HCT116 (cell line): ENCODE results near the gene GOLGA8B.

ENCODE experiments used
- ATF3 ChIP-seq: IDR thresholded peaks from 2 replicates; pipeline ENCODE4 v1.6.1; 2012
- CTCF ChIP-seq, 3 experiments: fragments of 200-600 bp in 1 of 3; sonication (generic) in 1 of 3; IDR thresholded peaks in 2 of 3; conservative IDR thresholded peaks in 1 of 3; 2 replicates each; pipeline ENCODE4 v1.5.1; 2012 to 2017; ENCODE audit warnings: low read depth in 2 of 3, low read length in 2 of 3, antibody characterized with exemption in 1 of 3, borderline replicate concordance in 1 of 3, control low read depth in 1 of 3, mild to moderate bottlenecking in 1 of 3, mixed read lengths in 1 of 3, mixed run types in 1 of 3, moderate library complexity in 1 of 3; ENCODE audit not compliant: insufficient read depth in 1 of 3
- EZH2 ChIP-seq: fragments of 200-600 bp; sonication (generic); IDR thresholded peaks from 2 replicates; pipeline ENCODE4 v1.6.1; 2017; ENCODE audit warnings: antibody characterized with exemption, mixed run types
- EZH2phosphoT487 ChIP-seq: fragments of 200-600 bp; IDR thresholded peaks from 2 replicates; pipeline ENCODE4 v1.6.1; 2018; ENCODE audit warnings: antibody characterized with exemption, borderline replicate concordance
- JUND ChIP-seq: IDR thresholded peaks from 2 replicates; pipeline ENCODE4 v1.6.1; 2012
- POLR2A ChIP-seq: IDR thresholded peaks from 2 replicates; pipeline ENCODE4 v1.7.0; 2011; ENCODE audit warnings: borderline replicate concordance; ENCODE audit not compliant: insufficient read depth, insufficient read length; ENCODE audit errors: extremely low read depth
- POLR2AphosphoS5 ChIP-seq: IDR thresholded peaks from 2 replicates; pipeline ENCODE4 v1.6.1; 2011; ENCODE audit warnings: mild to moderate bottlenecking, low read depth, low read length, moderate library complexity
- REST ChIP-seq: IDR thresholded peaks from 2 replicates; pipeline ENCODE4 v1.6.1; 2012; ENCODE audit warnings: low read depth
- SIN3A ChIP-seq: IDR thresholded peaks from 2 replicates; pipeline ENCODE4 v1.6.1; 2012; ENCODE audit warnings: low read depth
- SP1 ChIP-seq: IDR thresholded peaks from 2 replicates; pipeline ENCODE4 v1.6.1; 2012; ENCODE audit warnings: low read depth
- ZFX ChIP-seq: fragments of 450-650 bp; IDR thresholded peaks from 2 replicates; pipeline ENCODE4 v1.6.1; 2017
- TF ChIP-seq, protein P1 (sequence below): IDR thresholded peaks from 2 replicates; pipeline ENCODE4 v1.6.1; 2012

- no peak for TF ChIP-seq ZFX
- TF ChIP-seq, protein P1, sequence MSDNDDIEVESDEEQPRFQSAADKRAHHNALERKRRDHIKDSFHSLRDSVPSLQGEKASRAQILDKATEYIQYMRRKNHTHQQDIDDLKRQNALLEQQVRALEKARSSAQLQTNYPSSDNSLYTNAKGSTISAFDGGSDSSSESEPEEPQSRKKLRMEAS: no peak
- TF ChIP-seq EZH2phosphoT487: no peak
- no peak for TF ChIP-seq POLR2AphosphoS5
- TF ChIP-seq SP1: no peak
- TF ChIP-seq CTCF (IDR thresholded peaks at IDR 0.05 in 2 of 3, conservative IDR thresholded peaks at IDR 0.05 in 1 of 3; ENCODE audit: borderline replicate concordance in 1 of 3, insufficient read depth in 1 of 3, low read depth in 2 of 3, low read length in 2 of 3): no peak
- no peak for TF ChIP-seq POLR2A
- no peak for TF ChIP-seq REST
- TF ChIP-seq SIN3A: no peak
- no peak for TF ChIP-seq EZH2
- TF ChIP-seq ATF3: no peak
- TF ChIP-seq JUND: no peak
These were observed 34.6 kb upstream of the GOLGA8B start for GRCh38 chr15:34618073-34618472.
